Keratinocyte (primary cell): Measurements from ENCODE around the gene GPR153.

Source experiments
- CTCF ChIP-seq, 3 experiments: IDR thresholded peaks in 1 of 3; conservative IDR thresholded peaks in 1 of 3; optimal IDR thresholded peaks in 1 of 3; 2 replicates in 2 of 3; 3 replicates in 1 of 3; pipeline versions ENCODE3 to v1.5.1; 2011; ENCODE audit warnings: low read length in 3 of 3, mild to moderate bottlenecking in 3 of 3, moderate library complexity in 2 of 3, control low read depth in 1 of 3, inconsistent platforms in 1 of 3; ENCODE audit not compliant: insufficient read depth in 2 of 3; ENCODE audit errors: extremely low read depth in 1 of 3
- EZH2 ChIP-seq: IDR thresholded peaks from one replicate; pipeline ENCODE4 v1.6.1; 2012; ENCODE audit warnings: inconsistent platforms, mild to moderate bottlenecking, low read length, moderate library complexity

DNA sequence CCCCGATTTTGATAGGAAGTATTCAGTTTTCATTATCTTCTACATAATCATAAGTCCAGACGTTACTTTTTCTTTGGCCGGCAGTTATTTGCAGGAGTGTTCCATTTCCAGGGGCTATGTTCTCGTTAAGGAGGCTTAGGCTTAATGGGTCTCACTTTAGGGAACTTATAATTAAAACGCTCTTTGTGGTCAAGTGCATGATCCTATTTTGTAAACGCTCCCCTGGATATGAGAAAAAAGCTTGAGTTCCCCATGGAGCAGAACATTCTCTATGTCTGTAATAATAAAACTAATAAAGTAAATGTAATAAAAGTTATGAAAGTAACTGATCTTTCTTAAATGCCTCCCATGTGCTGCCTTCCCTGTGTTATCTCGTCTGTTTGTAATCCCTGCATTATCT lies 48.7 kb upstream of the GPR153 start:
- TF ChIP-seq CTCF (optimal IDR thresholded peaks at IDR 0.05 in 1 of 3, IDR thresholded peaks at IDR 0.05 in 1 of 3, conservative IDR thresholded peaks at IDR 0.05 in 1 of 3; ENCODE audit: extremely low read depth in 1 of 3, insufficient read depth in 2 of 3, low read length in 3 of 3) (no peak), EZH2 (no peak)
